GM06990 (cell line): ENCODE measurements around the gene COL8A1.

Experiments
- DNase-seq: peaks from one replicate; pipeline ENCODE4 v3.0.0-alpha.2; 2011; ENCODE audit not compliant: insufficient read length; ENCODE audit errors: extremely low read depth
- H3K27me3 ChIP-seq: replicated peaks from 2 replicates; pipeline ENCODE4 v1.6.0; 2011; ENCODE audit warnings: low read length; ENCODE audit not compliant: control insufficient read depth, insufficient read depth
- H3K36me3 ChIP-seq: 2 replicates; pipeline ENCODE4 v1.5.1; 2011; ENCODE audit warnings: low read length; ENCODE audit not compliant: control insufficient read depth, insufficient read depth
- H3K4me3 ChIP-seq: replicated peaks from 2 replicates; pipeline ENCODE4 v1.5.1; 2011; ENCODE audit warnings: low read depth, mild to moderate bottlenecking, control low read depth, low read length
- TF ChIP-seq, protein P1 (sequence below): IDR thresholded peaks from 2 replicates; pipeline ENCODE4 v1.5.1; 2011; ENCODE audit warnings: low read length, control low read depth, mild to moderate bottlenecking, inconsistent platforms; ENCODE audit not compliant: insufficient read depth, poor library complexity, severe bottlenecking

The COL8A1 gene

GRCh38 chr3:99634881-99635280 is 3.5 kb upstream of the COL8A1 start:
- Histone ChIP-seq H3K27me3 (peaks cover 1% of the 10 kb centered on the region; the same call in 1 of the 2 replicates), H3K36me3 (no peaks in the 10 kb centered on the region), H3K4me3 (no peak overlapping the region)
- TF ChIP-seq, protein P1, sequence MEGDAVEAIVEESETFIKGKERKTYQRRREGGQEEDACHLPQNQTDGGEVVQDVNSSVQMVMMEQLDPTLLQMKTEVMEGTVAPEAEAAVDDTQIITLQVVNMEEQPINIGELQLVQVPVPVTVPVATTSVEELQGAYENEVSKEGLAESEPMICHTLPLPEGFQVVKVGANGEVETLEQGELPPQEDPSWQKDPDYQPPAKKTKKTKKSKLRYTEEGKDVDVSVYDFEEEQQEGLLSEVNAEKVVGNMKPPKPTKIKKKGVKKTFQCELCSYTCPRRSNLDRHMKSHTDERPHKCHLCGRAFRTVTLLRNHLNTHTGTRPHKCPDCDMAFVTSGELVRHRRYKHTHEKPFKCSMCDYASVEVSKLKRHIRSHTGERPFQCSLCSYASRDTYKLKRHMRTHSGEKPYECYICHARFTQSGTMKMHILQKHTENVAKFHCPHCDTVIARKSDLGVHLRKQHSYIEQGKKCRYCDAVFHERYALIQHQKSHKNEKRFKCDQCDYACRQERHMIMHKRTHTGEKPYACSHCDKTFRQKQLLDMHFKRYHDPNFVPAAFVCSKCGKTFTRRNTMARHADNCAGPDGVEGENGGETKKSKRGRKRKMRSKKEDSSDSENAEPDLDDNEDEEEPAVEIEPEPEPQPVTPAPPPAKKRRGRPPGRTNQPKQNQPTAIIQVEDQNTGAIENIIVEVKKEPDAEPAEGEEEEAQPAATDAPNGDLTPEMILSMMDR: no peak
- DNase-seq: no peak

DNA sequence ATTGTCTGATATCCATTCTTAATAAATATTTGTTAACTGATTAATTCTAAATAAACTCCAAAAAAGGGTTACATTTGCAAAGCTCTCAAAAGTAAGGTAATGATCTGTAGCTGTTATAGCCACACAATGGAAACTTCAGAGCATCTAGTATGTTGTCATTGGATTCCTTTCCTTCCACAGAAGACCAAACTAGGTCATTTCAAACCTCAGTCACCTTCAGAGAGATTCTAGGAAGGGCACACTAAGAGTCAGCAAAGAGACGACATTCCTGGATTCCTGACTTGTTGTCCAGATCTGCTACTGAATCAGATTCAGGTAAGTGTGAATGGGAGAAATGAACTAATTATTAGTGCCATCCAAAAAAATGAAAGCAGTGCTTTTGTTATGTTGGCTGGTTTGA is 3.0 kb upstream of the COL8A1 start:
- DNase-seq: no peak
- H3K4me3 ChIP-seq: no peak overlapping the region
- H3K36me3 ChIP-seq: no peaks in the 10 kb centered on the region
- TF ChIP-seq, protein P1: no peak
- peaks cover 1% of the 10 kb centered on the region; the same call in 1 of the 2 replicates for H3K27me3 ChIP-seq

- DNase-seq: no peak
- H3K4me3 ChIP-seq: no peak overlapping the region; the same call in 1 of the 2 replicates
- TF ChIP-seq, protein P1: no peak
- H3K27me3 ChIP-seq: peaks cover 1% of the 10 kb centered on the region; the same call in 1 of the 2 replicates
- H3K36me3 ChIP-seq: no peaks in the 10 kb centered on the region
Observed at GRCh38 chr3:99637016-99637367, 1.4 kb upstream of the COL8A1 start.

GRCh38 chr3:99637368-99638111 is 854 bp upstream of the COL8A1 start:
- Histone ChIP-seq H3K36me3 (no peaks in the 10 kb centered on the region), H3K27me3 (peaks cover 1% of the 10 kb centered on the region; the same call in 1 of the 2 replicates), H3K4me3 (peak overlapping the region; percentile 13)
- TF ChIP-seq, protein P1: no peak
- no peak for DNase-seq

DNA sequence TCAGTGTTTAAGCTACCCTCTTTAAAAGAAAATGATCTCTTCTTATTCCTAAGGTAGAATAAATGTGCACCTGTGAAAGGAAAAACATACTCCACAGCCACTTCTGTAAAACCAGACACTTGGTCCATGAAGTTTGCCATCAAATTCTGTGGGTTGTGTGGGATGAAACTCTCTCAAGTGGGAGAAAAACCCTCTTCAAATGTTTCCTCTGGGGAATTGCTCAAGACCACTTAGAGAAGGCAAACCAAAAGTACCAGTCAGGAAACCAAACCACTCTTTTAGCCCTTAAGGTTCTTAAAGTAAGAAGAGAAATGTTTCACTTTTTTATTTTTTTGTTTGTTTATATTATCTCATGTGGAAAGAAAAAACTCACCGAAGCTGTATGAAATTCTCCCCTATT is 1.2 kb downstream of the COL8A1 start:
- no peak overlapping the region for H3K4me3 ChIP-seq
- TF ChIP-seq, protein P1: no peak

More for the DNA sequence above, 1.2 kb downstream of the COL8A1 start:
- no peak for DNase-seq
- Histone ChIP-seq H3K36me3 (no peaks in the 10 kb centered on the region), H3K27me3 (peaks cover 1% of the 10 kb centered on the region; the same call in 1 of the 2 replicates)
